ENCODE results near the gene KANSL1.

The KANSL1 gene

GRCh38 chr17:46038937-46039336 lies 154.3 kb downstream of the KANSL1 start:
- peaks cover 9 to 83% (median 27%) of the 10 kb centered on the region in 11 experiments; a peak in 17 of 22 replicates for H4K20me1 ChIP-seq
- no peak overlapping the region for H3K27ac ChIP-seq

GRCh38 chr17:46038414-46038813 lies 154.8 kb downstream of the KANSL1 start:
- Histone ChIP-seq H4K20me1 (peaks cover 12 to 83% (median 22%) of the 10 kb centered on the region in 11 experiments; a peak in 17 of 22 replicates), H3K36me3 (peaks cover 99 to 100% (median 100%) of the 10 kb centered on the region in 11 experiments), H3K4me3 (no peak overlapping the region), H3K9ac (no peak overlapping the region), H3K9me3 (replicated peaks in 1 of 11) (no peaks in the 10 kb centered on the region), H3K4me1 (no peaks in the 10 kb centered on the region), H3K27me3 (no peaks in the 10 kb centered on the region), H3K27ac (no peak overlapping the region), H3K4me2 (no peak overlapping the region)
- no peak for TF ChIP-seq Cebpa-rat (IDR thresholded peaks at IDR 0.05)

More at GRCh38 chr17:46038937-46039336, 154.3 kb downstream of the KANSL1 start:
- Histone ChIP-seq H3K9me3 (replicated peaks in 1 of 11) (no peaks in the 10 kb centered on the region), H3K9ac (no peak overlapping the region), H3K27me3 (no peaks in the 10 kb centered on the region), H3K4me2 (no peak overlapping the region), H3K4me1 (no peaks in the 10 kb centered on the region), H3K36me3 (peaks cover 99 to 100% (median 100%) of the 10 kb centered on the region in 11 experiments), H3K4me3 (no peak overlapping the region)
- TF ChIP-seq Cebpa-rat (IDR thresholded peaks at IDR 0.05): no peak

GRCh38 chr17:46037722-46038255 lies 155.4 kb downstream of the KANSL1 start:
- H3K36me3 ChIP-seq: peaks cover 99 to 100% (median 100%) of the 10 kb centered on the region in 11 experiments

GRCh38 chr17:46036491-46036890 lies 156.7 kb downstream of the KANSL1 start:
- H3K27ac ChIP-seq: no peak overlapping the region

More at GRCh38 chr17:46037722-46038255, 155.4 kb downstream of the KANSL1 start:
- Histone ChIP-seq H3K4me1 (no peaks in the 10 kb centered on the region), H4K20me1 (peaks cover 12 to 81% (median 21%) of the 10 kb centered on the region in 11 experiments; a peak in 17 of 22 replicates), H3K4me2 (no peak overlapping the region), H3K4me3 (no peak overlapping the region), H3K27ac (no peak overlapping the region), H3K9ac (no peak overlapping the region), H3K27me3 (no peaks in the 10 kb centered on the region), H3K9me3 (replicated peaks in 1 of 11) (no peaks in the 10 kb centered on the region)
- no peak for TF ChIP-seq Cebpa-rat (IDR thresholded peaks at IDR 0.05)

GRCh38 chr17:46035112-46035818 lies 158.0 kb downstream of the KANSL1 start:
- peaks cover 6 to 74% (median 39%) of the 10 kb centered on the region in 11 experiments; a peak in 19 of 22 replicates for H4K20me1 ChIP-seq
- H3K4me2 ChIP-seq: no peak overlapping the region
- H3K9ac ChIP-seq: no peak overlapping the region
- no peak overlapping the region for H3K4me3 ChIP-seq
- no peak overlapping the region for H3K27ac ChIP-seq
- H3K36me3 ChIP-seq: peaks cover 100% of the 10 kb centered on the region in 11 experiments
- no peaks in the 10 kb centered on the region for H3K27me3 ChIP-seq
- no peaks in the 10 kb centered on the region for H3K9me3 ChIP-seq (replicated peaks in 1 of 11)
- TF ChIP-seq Cebpa-rat (IDR thresholded peaks at IDR 0.05): no peak
- peaks cover 0 to 7% (median 0%) of the 10 kb centered on the region in 10 experiments; a peak in 2 of 20 replicates for H3K4me1 ChIP-seq

More at GRCh38 chr17:46036491-46036890, 156.7 kb downstream of the KANSL1 start:
- no peak overlapping the region for H3K4me2 ChIP-seq
- TF ChIP-seq Cebpa-rat (IDR thresholded peaks at IDR 0.05): no peak
- H3K4me3 ChIP-seq: no peak overlapping the region
- peaks cover 10 to 71% (median 28%) of the 10 kb centered on the region in 11 experiments; a peak in 18 of 22 replicates for H4K20me1 ChIP-seq
- no peak overlapping the region for H3K9ac ChIP-seq
- H3K9me3 ChIP-seq (replicated peaks in 1 of 11): no peaks in the 10 kb centered on the region
- no peaks in the 10 kb centered on the region for H3K27me3 ChIP-seq
- no peaks in the 10 kb centered on the region for H3K4me1 ChIP-seq
- H3K36me3 ChIP-seq: peaks cover 99 to 100% (median 100%) of the 10 kb centered on the region in 11 experiments

DNA sequence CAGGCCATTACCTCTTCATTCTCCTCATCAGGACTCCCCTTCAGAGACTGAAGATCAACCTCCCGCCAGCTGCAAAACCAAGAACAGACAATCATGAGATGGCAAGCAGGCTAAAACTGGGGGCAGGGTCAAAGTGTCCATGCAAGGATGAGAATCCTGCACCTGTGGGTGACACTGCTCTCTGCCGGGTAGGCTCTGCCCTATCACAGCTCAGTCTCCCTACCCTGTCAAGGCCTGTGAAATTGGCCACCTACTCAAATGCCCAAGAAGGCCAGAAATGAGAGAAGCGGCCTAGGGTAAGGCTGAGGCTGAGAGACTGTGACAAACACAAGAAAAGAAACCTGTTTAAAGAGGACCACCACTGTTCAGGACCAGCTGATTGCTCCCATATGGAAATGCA lies 159.8 kb downstream of the KANSL1 start:
- Histone ChIP-seq H4K20me1 (peaks cover 11 to 75% (median 42%) of the 10 kb centered on the region in 11 experiments; a peak in 20 of 22 replicates), H3K27me3 (no peaks in the 10 kb centered on the region), H3K27ac (no peak overlapping the region), H3K4me1 (peaks cover 12 to 26% (median 14%) of the 10 kb centered on the region in 10 experiments), H3K9ac (no peak overlapping the region), H3K4me2 (no peak overlapping the region), H3K36me3 (peaks cover 83 to 100% (median 97%) of the 10 kb centered on the region in 11 experiments), H3K4me3 (no peak overlapping the region), H3K9me3 (replicated peaks in 1 of 11) (no peaks in the 10 kb centered on the region)
- TF ChIP-seq Cebpa-rat (IDR thresholded peaks at IDR 0.05): no peak

- peaks cover 13 to 73% (median 47%) of the 10 kb centered on the region in 11 experiments; a peak in 20 of 22 replicates for H4K20me1 ChIP-seq
- no peak for TF ChIP-seq Cebpa-rat (IDR thresholded peaks at IDR 0.05)
- H3K9ac ChIP-seq: no peak overlapping the region
- peaks cover 78 to 100% (median 94%) of the 10 kb centered on the region in 11 experiments for H3K36me3 ChIP-seq
- H3K27me3 ChIP-seq: no peaks in the 10 kb centered on the region
- H3K27ac ChIP-seq: no peak overlapping the region
- H3K4me1 ChIP-seq: peaks cover 17 to 30% (median 19%) of the 10 kb centered on the region in 10 experiments
- H3K4me3 ChIP-seq: no peak overlapping the region
- H3K4me2 ChIP-seq: no peak overlapping the region
- H3K9me3 ChIP-seq (replicated peaks in 1 of 11): no peaks in the 10 kb centered on the region
Measured at GRCh38 chr17:46032909-46033308, 160.3 kb downstream of the KANSL1 start.

GRCh38 chr17:46031920-46032319 lies 161.3 kb downstream of the KANSL1 start:
- H4K20me1 ChIP-seq: peaks cover 9 to 83% (median 54%) of the 10 kb centered on the region in 11 experiments; a peak in 21 of 22 replicates
- H3K9ac ChIP-seq: no peak overlapping the region
- peaks cover 27 to 40% (median 28%) of the 10 kb centered on the region in 10 experiments for H3K4me1 ChIP-seq
- no peak overlapping the region for H3K27ac ChIP-seq
- H3K9me3 ChIP-seq (replicated peaks in 1 of 11): no peaks in the 10 kb centered on the region
- no peak overlapping the region for H3K4me3 ChIP-seq
- no peaks in the 10 kb centered on the region for H3K27me3 ChIP-seq
- no peak overlapping the region for H3K4me2 ChIP-seq
- H3K36me3 ChIP-seq: peaks cover 68 to 94% (median 84%) of the 10 kb centered on the region in 11 experiments
- no peak for TF ChIP-seq Cebpa-rat (IDR thresholded peaks at IDR 0.05)

DNA sequence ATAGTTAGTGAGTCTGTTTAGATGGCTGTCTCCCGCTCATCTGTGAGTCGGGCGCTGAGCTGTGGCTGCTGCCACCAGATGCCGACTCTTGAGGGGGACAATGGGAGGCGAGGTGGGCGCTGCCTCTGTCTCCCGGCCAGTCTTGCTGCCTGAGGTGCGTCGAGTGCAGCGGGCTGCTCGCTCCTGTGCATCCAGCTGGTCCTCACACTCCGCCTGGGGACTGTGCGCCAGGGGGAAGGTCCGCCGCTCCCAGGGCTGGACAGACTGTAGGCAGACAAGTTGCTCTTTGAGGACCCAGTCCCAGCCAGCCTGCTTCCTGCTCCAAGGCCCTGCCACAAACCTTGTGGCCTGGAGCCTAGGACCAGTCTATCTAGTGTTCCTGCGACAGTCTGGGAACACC lies 161.8 kb downstream of the KANSL1 start:
- Histone ChIP-seq H4K20me1 (peaks cover 9 to 84% (median 59%) of the 10 kb centered on the region in 11 experiments; a peak in 21 of 22 replicates), H3K36me3 (peaks cover 63 to 89% (median 80%) of the 10 kb centered on the region in 11 experiments)
- TF ChIP-seq Cebpa-rat (IDR thresholded peaks at IDR 0.05): no peak

More for the DNA sequence above, 161.8 kb downstream of the KANSL1 start:
- no peak overlapping the region for H3K9ac ChIP-seq
- peaks cover 32 to 45% (median 33%) of the 10 kb centered on the region in 10 experiments for H3K4me1 ChIP-seq
- H3K9me3 ChIP-seq (replicated peaks in 1 of 11): no peaks in the 10 kb centered on the region
- no peak overlapping the region for H3K4me2 ChIP-seq
- no peak overlapping the region for H3K4me3 ChIP-seq
- H3K27ac ChIP-seq: no peak overlapping the region
- no peaks in the 10 kb centered on the region for H3K27me3 ChIP-seq
